GM13976 (cell line): ENCODE measurements around the gene PLEKHG4B.
"Not testable (repeated sequence)": the region's sequence is repeated elsewhere in the genome, so short reads cannot be mapped to it uniquely, and the experiment has no call there.

Experiments
- DNase-seq: peaks from one replicate; pipeline ENCODE4 v3.0.0; 2012; ENCODE audit warnings: low spot score
- in situ Hi-C: fragments of 300-500 bp; cut with MboI; formaldehyde crosslinking; loops from one replicate; pipeline ENCODE4 v1.12.0; 2022; ENCODE audit warnings: low sequenced_read_pairs, mixed read lengths, inconsistent platforms; ENCODE audit not compliant: unreplicated experiment
- TF ChIP-seq, protein P1 (sequence below): IDR thresholded peaks from 2 replicates; pipeline ENCODE4 v1.5.1; 2012; ENCODE audit warnings: borderline replicate concordance, mild to moderate bottlenecking; ENCODE audit not compliant: insufficient read depth; ENCODE audit errors: extremely low read depth, missing control alignments, control extremely low read depth

The PLEKHG4B gene

DNA sequence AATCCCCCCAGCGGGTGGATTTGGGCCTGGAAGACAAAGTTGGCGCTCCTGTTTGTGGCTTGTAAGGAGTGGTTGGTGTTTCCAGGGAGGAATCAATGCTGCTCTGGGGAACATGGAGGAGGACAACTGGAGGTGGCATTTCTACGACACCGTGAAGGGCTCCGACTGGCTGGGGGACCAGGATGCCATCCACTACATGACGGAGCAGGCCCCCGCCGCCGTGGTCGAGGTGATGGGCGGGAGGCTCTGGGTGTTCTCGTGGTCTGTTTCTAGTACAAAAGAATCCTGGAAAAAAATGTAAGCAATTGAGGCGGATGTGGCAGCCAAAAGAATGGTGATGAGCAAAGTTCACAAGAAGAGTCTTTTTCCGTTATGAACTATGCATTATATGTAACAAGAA lies 133.4 kb downstream of the PLEKHG4B start:
- in situ Hi-C loops: no loop called here
- TF ChIP-seq, protein P1, sequence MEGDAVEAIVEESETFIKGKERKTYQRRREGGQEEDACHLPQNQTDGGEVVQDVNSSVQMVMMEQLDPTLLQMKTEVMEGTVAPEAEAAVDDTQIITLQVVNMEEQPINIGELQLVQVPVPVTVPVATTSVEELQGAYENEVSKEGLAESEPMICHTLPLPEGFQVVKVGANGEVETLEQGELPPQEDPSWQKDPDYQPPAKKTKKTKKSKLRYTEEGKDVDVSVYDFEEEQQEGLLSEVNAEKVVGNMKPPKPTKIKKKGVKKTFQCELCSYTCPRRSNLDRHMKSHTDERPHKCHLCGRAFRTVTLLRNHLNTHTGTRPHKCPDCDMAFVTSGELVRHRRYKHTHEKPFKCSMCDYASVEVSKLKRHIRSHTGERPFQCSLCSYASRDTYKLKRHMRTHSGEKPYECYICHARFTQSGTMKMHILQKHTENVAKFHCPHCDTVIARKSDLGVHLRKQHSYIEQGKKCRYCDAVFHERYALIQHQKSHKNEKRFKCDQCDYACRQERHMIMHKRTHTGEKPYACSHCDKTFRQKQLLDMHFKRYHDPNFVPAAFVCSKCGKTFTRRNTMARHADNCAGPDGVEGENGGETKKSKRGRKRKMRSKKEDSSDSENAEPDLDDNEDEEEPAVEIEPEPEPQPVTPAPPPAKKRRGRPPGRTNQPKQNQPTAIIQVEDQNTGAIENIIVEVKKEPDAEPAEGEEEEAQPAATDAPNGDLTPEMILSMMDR: no peak
- no peak for DNase-seq

DNA sequence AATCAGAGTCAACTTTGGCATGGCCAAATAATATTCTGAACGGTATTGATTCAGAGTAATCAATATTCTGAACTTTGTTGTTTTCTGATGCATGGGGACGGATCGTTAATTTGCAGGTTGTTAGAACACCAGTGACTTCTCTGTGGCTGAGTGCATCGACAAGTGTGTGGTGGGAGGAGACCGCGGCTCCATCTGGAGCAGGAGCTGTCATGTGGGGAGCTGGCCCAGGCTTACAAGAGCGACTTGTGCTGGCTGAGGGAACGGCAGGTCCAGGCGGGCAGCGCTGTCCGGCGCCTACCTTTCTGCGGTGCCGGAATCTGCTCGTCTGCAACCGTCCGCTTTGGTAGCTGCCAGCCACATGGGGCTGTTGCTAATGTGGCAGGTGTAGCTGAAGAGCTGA lies 135.4 kb downstream of the PLEKHG4B start:
- DNase-seq, in situ Hi-C loops: not testable (repeated sequence)

DNA sequence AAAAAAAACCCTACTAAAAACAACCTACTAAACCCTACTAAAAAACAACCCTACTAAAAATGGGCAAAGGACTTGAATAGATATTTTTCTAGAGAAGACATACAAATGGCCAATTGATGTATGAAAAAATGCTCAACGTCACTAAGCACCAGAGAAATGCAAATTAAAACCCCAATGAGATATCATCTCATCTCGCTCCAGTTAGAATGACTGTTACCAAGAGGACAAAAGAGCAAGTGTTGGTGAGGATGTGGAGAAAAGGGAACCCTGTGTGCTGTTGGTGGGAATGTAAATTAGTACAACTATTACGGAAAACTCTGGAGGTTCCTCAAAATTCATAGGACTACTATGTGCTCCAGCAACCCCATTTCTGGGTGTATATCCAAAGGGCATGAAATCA lies 136.9 kb downstream of the PLEKHG4B start:
- TF ChIP-seq, protein P1: no peak
- DNase-seq: no peak
- in situ Hi-C loops: no loop called here

DNA sequence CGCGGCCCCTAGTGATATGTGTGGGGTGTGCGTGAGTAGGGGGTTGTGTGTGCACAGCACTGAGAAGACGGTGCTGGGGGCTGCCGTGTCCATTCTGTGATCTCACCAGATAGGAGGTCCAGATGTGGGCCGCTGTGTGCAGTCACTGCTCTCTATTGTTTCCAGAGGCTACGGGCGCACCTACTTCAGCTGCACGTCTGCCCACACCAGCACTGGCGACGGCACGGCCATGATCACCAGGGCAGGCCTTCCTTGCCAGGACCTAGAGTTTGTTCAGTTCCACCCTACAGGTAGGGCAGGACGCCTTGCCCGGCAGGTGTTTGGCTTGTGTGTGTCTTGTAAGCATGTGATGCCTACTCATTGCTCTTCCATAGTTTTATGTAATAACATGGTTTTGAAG lies 138.7 kb downstream of the PLEKHG4B start:
- in situ Hi-C loops: no loop called here
- DNase-seq: no peak
- TF ChIP-seq, protein P1: no peak

GRCh38 chr5:231661-232060 lies 139.7 kb downstream of the PLEKHG4B start:
- in situ Hi-C loops: no loop called here
- TF ChIP-seq, protein P1: no peak
- no peak for DNase-seq

GRCh38 chr5:233426-233825 lies 141.5 kb downstream of the PLEKHG4B start:
- DNase-seq, in situ Hi-C loops: not testable (repeated sequence)

GRCh38 chr5:234450-234849 lies 142.5 kb downstream of the PLEKHG4B start:
- TF ChIP-seq, protein P1: no peak
- DNase-seq: no peak
- in situ Hi-C loops: no loop called here

DNA sequence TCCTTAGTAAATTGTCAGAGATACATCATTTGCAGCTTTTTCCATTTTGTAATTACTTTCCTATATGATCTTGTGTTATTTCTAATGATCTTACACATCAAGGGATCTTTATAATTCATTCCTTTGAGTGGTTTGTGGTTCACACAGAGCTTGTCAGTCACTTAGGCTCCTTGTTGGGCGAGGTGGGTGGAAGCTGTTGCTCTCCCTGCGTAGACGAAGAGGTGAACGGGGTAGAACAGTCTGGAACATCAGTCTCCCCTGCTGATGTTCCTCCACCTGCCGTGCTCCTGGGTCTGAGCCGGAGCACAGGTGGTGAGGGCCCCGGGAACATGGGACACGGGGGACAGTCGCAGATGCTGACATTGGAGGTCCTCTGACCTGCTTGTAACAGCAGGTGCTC lies 143.6 kb downstream of the PLEKHG4B start:
- in situ Hi-C loops: not testable (repeated sequence)

DNA sequence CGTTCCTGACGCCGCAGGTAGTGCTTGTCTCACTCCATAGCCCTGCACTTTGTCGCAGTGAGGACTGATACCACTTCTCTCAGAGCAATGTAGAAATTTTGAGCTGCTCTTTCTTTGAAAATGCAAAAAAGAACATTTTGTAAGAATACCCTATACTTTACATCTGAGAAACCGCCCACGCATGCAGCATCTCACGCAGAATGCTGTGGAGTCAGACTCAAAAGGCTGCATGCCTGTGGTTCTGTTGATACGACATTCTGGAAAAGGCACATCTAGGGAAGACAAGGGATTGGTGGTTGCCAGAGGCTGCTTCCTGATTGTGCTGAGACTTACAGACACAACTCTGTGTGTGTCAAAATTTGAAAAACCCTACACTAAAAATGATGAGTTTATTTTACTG lies 146.0 kb downstream of the PLEKHG4B start:
- in situ Hi-C loops, DNase-seq: not testable (repeated sequence)

More for the DNA sequence above, 143.6 kb downstream of the PLEKHG4B start:
- not testable (repeated sequence) for DNase-seq
